Measurements from ENCODE around the gene ZNRF1.

DNA sequence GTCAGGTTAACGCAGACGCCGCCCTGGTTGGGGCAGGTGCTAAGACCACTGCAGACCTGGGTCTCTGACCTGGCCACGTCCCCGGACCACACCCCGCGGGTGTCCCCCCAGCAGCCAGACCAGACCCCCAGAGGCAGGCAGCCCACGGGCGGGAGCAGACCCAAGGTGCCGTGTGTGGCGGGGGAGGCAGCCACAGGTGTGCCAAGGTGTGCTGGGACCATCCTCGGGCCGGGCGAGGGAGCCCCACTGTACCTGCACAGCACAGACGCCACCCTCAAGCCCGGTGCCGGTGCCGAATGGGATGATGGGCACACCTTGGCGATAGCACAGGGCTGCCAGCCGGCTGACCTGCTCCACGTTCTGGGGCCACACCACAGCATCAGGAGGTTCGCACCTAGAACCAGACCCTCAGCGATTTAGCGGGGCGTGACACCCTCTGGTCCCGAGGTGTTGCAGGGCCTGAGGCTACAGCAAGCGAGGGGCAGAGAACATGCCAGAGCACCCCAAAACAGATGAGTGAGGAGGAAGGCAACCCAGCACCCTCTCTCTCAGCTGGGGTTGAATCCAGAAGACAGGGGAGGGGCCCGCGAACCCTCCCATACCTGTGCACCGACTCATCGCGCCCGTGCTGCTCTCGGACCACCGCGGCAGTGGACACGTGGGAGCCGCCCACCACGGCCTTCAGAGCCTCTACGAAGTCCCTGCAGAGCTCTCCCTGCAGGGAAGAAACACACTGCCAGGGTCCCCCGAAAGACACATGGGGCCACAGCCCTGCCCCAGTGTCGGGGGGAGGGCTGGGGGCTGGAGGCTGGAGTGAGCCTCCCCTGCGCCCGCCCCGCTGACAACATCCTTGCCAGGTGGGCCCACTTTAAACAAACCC is 116.4 kb downstream of the ZNRF1 start:
- TF ChIP-seq EP300 (IDR thresholded peaks at IDR 0.05) (no peak), POLR2A (IDR thresholded peaks at IDR 0.05; ENCODE audit: low read depth) (no peak), POLR2AphosphoS5 (IDR thresholded peaks at IDR 0.05) (no peak)
- TF ChIP-seq, protein P1, sequence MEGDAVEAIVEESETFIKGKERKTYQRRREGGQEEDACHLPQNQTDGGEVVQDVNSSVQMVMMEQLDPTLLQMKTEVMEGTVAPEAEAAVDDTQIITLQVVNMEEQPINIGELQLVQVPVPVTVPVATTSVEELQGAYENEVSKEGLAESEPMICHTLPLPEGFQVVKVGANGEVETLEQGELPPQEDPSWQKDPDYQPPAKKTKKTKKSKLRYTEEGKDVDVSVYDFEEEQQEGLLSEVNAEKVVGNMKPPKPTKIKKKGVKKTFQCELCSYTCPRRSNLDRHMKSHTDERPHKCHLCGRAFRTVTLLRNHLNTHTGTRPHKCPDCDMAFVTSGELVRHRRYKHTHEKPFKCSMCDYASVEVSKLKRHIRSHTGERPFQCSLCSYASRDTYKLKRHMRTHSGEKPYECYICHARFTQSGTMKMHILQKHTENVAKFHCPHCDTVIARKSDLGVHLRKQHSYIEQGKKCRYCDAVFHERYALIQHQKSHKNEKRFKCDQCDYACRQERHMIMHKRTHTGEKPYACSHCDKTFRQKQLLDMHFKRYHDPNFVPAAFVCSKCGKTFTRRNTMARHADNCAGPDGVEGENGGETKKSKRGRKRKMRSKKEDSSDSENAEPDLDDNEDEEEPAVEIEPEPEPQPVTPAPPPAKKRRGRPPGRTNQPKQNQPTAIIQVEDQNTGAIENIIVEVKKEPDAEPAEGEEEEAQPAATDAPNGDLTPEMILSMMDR (IDR thresholded peaks at IDR 0.05) = no peak
